GM12801 (cell line): ENCODE data around the gene TLR4.

Experiments used
- TF ChIP-seq, protein P1 (sequence below): IDR thresholded peaks from one replicate; pipeline ENCODE4 v1.5.1; 2011; ENCODE audit warnings: control low read depth; ENCODE audit not compliant: insufficient read length; ENCODE audit errors: extremely low read depth

TLR4 gene

DNA sequence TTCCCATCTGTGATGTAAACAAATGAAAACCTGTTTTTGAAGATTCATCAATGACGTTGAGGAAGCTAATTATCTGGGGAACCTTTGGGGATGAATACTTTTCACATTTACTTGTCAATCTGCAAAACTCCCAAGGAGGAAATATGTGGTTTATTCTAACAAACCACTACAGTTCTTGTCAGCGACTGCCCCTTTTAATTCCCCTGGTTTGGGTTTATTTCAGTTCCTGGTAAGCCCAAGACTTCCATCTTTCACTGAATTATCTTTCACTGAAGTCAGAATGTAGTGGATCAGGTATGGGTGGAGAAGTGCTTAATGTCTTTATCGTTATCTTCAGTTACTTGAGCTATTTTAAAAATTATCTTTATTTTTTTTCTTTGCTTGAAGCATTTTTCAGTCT lies 40.2 kb downstream of the TLR4 start:
- TF ChIP-seq, protein P1, sequence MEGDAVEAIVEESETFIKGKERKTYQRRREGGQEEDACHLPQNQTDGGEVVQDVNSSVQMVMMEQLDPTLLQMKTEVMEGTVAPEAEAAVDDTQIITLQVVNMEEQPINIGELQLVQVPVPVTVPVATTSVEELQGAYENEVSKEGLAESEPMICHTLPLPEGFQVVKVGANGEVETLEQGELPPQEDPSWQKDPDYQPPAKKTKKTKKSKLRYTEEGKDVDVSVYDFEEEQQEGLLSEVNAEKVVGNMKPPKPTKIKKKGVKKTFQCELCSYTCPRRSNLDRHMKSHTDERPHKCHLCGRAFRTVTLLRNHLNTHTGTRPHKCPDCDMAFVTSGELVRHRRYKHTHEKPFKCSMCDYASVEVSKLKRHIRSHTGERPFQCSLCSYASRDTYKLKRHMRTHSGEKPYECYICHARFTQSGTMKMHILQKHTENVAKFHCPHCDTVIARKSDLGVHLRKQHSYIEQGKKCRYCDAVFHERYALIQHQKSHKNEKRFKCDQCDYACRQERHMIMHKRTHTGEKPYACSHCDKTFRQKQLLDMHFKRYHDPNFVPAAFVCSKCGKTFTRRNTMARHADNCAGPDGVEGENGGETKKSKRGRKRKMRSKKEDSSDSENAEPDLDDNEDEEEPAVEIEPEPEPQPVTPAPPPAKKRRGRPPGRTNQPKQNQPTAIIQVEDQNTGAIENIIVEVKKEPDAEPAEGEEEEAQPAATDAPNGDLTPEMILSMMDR = no peak

DNA sequence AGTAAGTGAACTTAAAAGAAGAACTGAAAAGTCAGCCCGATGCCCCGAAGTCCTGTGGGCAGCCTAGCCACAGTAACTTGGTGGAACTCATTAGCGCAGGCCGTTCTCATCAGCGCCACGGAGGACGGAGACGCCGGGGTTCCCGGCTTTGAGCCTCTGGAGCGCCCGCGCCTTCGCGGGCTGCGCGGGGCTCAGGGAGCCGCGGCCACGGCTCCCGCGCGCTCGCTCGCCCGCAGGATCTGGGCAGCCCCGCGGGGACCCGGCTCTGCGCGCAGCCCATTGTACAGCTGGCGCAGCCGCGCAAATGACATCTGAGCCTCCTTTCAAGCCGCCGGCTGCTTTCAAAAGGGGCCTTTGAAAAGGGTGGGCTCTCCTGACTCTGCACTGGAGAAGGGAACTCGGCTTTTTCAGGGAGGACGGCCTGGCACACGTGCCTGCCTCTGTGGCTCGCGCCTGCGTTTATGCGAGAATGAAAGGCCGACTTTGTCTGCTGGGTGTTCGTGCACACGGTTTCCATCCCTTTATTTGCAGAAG lies 40.7 kb downstream of the TLR4 start:
- TF ChIP-seq, protein P1 = no peak

DNA sequence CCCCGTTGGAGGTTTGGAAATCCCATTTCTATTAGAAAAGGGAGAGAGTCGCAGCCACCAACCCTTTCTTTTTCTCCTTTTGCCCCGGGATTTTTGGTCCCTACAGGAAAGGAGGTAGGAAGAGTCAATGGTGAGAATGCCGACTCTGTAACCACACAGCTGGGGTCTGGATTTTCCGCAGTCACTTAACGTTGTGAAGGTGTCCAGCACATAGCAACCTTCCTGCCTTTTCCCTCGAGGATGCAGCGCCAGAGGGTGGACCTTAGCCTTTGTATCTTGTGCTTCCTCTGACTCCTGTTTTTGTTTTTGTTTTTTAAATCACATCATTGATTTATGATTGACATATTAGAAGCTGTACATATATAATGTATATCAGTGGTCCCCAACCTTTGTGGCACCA lies 41.4 kb downstream of the TLR4 start:
- TF ChIP-seq, protein P1 = no peak

- TF ChIP-seq, protein P1 = no peak
Measured at GRCh38 chr9:117746263-117746662, 42.1 kb downstream of the TLR4 start.

DNA sequence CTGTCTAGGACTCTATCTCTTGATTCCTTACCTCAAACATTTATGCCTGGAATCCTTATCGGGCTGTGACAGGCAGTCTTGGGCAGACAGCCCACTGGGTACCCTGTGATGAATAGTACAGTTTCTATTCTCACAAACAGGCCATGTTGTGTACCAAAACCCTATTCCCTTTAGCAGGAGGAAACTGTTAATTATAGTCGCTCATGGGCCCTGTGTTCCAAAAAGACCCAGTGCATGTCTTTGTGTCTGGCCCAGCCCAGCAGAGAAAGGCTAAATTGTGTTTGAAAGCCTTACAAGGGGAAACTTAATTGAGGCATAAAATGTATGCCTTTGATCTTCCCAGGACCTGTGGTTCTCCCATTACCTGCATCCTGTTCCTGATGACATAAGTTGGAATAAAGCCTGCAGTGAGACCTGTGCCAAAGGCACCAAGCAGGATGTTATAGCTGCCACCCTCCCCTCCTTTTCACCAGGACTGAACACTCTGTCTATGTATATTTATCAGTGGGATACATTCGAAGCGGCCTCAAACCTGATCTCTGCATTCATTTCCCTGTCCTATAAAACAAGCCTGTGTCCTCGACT lies 43.3 kb downstream of the TLR4 start:
- TF ChIP-seq, protein P1 = no peak

GRCh38 chr9:117750401-117750800 lies 46.2 kb downstream of the TLR4 start:
- TF ChIP-seq, protein P1 = no peak

DNA sequence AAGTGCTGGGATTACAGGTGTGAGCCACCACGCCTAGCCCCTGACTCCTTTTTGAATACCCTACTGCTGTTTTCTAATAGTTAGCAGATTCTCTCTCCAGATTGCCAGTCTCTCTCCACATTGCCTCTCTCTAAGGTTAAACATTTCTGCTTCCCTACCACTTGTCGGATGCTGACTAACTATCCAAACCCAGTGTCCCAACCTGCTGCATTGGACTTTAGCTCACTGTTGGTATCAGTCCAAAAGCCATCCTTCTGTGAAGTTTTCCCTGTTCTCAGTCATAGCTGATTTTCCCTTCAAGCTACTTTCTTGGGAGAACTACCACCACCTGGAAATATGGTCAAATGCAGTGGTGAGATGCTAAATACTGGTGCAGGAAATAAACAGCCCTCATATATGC lies 48.7 kb downstream of the TLR4 start:
- TF ChIP-seq, protein P1 = no peak
